Ovary (tissue), 3 donors: Measurements from ENCODE around the gene IGF1.

Experiments
- CTCF ChIP-seq, 3 donors: fragments of 450-650 bp in 2 of 3; fragments of 200-600 bp in 1 of 3; IDR thresholded peaks; one replicate each; pipeline versions ENCODE4 v1.5.1 to v1.8.0; 2016 to 2022; ENCODE audit warnings: antibody characterized with exemption in 3 of 3, mild to moderate bottlenecking in 1 of 3
- EP300 ChIP-seq: sonication (generic); formaldehyde crosslinking; IDR thresholded peaks from one replicate; pipeline ENCODE4 v1.6.1; 2017; ENCODE audit warnings: antibody characterized with exemption
- POLR2A ChIP-seq: fragments of 450-650 bp; IDR thresholded peaks from one replicate; pipeline ENCODE4 v1.6.1; 2017; ENCODE audit warnings: antibody characterized with exemption, mild to moderate bottlenecking, moderate library complexity
- donor health status: DM: no; HTN: no; CAD: no.

DNA sequence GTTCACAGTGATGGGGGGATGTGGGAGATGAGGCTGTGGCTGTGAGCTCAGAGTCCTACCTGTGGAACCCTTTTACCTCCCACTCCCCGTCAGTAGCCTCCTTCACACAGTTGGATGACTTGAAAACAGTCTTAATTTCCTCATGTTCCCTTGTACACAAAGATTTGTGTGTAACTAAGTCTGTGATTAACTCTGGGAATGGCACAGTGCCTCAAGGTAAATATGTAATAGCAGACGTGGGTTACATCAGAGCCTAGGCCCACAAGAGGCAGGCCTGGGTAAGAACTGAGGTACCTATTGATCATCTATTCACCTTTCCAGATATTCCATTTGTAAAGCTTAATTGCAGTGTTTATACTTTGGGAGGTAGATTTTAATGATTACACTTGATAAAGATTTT is 5.8 kb upstream of the IGF1 start:
- TF ChIP-seq CTCF (IDR thresholded peaks at IDR 0.05) (no peak), POLR2A (no peak), EP300 (no peak)
